ENCODE measurements around the gene MORN2. TPM values are rescaled to one million over a fixed set of nuclear protein-coding genes. Genes with fewer than 3 reads are reported as not detected.

MORN2 gene
- total and polyA plus RNA-seq, 9 of the 15 experiments (the other 6 are each of a cell fraction or from before 2014, with no cell fraction given): 10.4 to 39.5 (median 20.8) TPM

GRCh38 chr2:38898256-38898655 lies 22.5 kb downstream of the MORN2 start:
- CTCF ChIA-PET (ENCODE audit: low intra/inter-chr PET ratio): no interaction called here
- FAIRE-seq: no peak
- TF ChIP-seq RAD51 (IDR thresholded peaks at IDR 0.05; ENCODE audit: borderline replicate concordance, low read depth) (peak; percentile 67; the same call in 1 of the 2 replicates), TCF3 (CRISPR knock-in tag; IDR thresholded peaks at IDR 0.05) (no peak), PKNOX1 (IDR thresholded peaks at IDR 0.05) (peak; percentile 34; the same call in 1 of the 2 replicates), ZBTB40 (IDR thresholded peaks at IDR 0.05) (no peak), ZBTB40 (CRISPR knock-in tag; IDR thresholded peaks at IDR 0.05) (no peak), BCOR (IDR thresholded peaks at IDR 0.05) (no peak), MEIS2 (IDR thresholded peaks at IDR 0.05; ENCODE audit: partially characterized antibody) (peak; percentile 5), ZNF561 (CRISPR knock-in tag; conservative IDR thresholded peaks at IDR 0.05) (no peak), NCOA6 (IDR thresholded peaks at IDR 0.05) (no peak), MIER1 (IDR thresholded peaks at IDR 0.05; ENCODE audit: low read depth) (no peak), MBD1 (CRISPR knock-in tag; IDR thresholded peaks at IDR 0.05) (no peak), PHF20 (IDR thresholded peaks at IDR 0.05; ENCODE audit: partially characterized antibody) (no peak)

More at GRCh38 chr2:38898256-38898655, 22.5 kb downstream of the MORN2 start:
- BruUV-seq (replicated peaks): no TSS peak
- Histone ChIP-seq H3K4me2 (ENCODE audit: insufficient read depth, low read length) (no peak overlapping the region), H3K27me3 (ENCODE audit: control insufficient read depth in 2 of 2, insufficient read depth in 2 of 2, low read length in 2 of 2) (peaks cover 6 to 8% of the 10 kb centered on the region in 2 experiments; a peak in 2 of 5 replicates), H3K36me3 (ENCODE audit: control insufficient read depth, insufficient read depth, low read length) (no peaks in the 10 kb centered on the region), H3K4me3 (no peak overlapping the region), H3K4me1 (replicated peaks in 1 of 2; ENCODE audit: control insufficient read depth in 2 of 2, insufficient read depth in 2 of 2, low read length in 2 of 2) (no peaks in the 10 kb centered on the region; a peak in 1 of 5 replicates), H3K27ac (ENCODE audit: extremely low read depth, low read depth, low read length) (no peak overlapping the region), H4K20me1 (replicated peaks; ENCODE audit: control insufficient read depth, insufficient read depth, low read length) (no peaks in the 10 kb centered on the region), H3K9ac (ENCODE audit: insufficient read depth in 1 of 2, low read depth in 2 of 2, low read length in 2 of 2) (no peak overlapping the region), H3K9me1 (ENCODE audit: control insufficient read depth, insufficient read depth, low read length) (no peaks in the 10 kb centered on the region), H3K79me2 (ENCODE audit: control insufficient read depth, insufficient read depth, low read length) (no peaks in the 10 kb centered on the region), H2AFZ (ENCODE audit: low read depth, low read length) (no peak overlapping the region), H3K9me3 (replicated peaks; ENCODE audit: control insufficient read depth, insufficient read depth, low read depth, low read length) (no peaks in the 10 kb centered on the region)
- peak; percentile 51; the same call in 2 of the 3 replicates for ATAC-seq
- in situ Hi-C loops (cut with MboI): no loop called here
- WGBS (ENCODE audit: insufficient coverage, low coverage, missing lambda C conversion rate): 6% methylated on average over 5 of the region's 5 CpGs
- intact Hi-C loops (cut with micrococcal nuclease): no loop called here
- POLR2A ChIA-PET: interaction anchor here (1.0 to 1.2 kb wide), 2 partner anchors 16 to 57 kb away, joined by 3 read pairs; no protein-coding TSS in a partner anchor
- DNase-seq (ENCODE audit: extremely low read depth in 1 of 4, low spot score in 3 of 4): peak in 1 of 4 experiments; percentile 16

All from K562 (cell line).